Measurements from ENCODE around the gene MAMSTR.
A peak's percentile ranks its signal among the peaks of the same experiment; 100 is the strongest.

Gene MAMSTR

GRCh38 chr19:48716562-48717291 lies 2.8 kb downstream of the MAMSTR start:
- Mint-ChIP-seq H3K27ac (no peak overlapping the region), H3K36me3 (no peaks in the 10 kb centered on the region), H3K4me3 (no peak overlapping the region), H3K9me3 (no peaks in the 10 kb centered on the region), H3K27me3 (no peaks in the 10 kb centered on the region), H3K4me1 (peaks cover 27% of the 10 kb centered on the region)
- ATAC-seq: no peak

GRCh38 chr19:48715681-48716171 lies 3.8 kb downstream of the MAMSTR start:
- Mint-ChIP-seq H3K9me3 (no peaks in the 10 kb centered on the region), H3K4me1 (peaks cover 27% of the 10 kb centered on the region), H3K4me3 (no peak overlapping the region), H3K27ac (no peak overlapping the region), H3K27me3 (no peaks in the 10 kb centered on the region), H3K36me3 (no peaks in the 10 kb centered on the region)
- no peak for ATAC-seq

- H3K27ac Mint-ChIP-seq: peak overlapping the region; percentile 31
- no peaks in the 10 kb centered on the region for H3K27me3 Mint-ChIP-seq
- no peaks in the 10 kb centered on the region for H3K9me3 Mint-ChIP-seq
- H3K4me3 Mint-ChIP-seq: peak overlapping the region; percentile 70
- no peaks in the 10 kb centered on the region for H3K36me3 Mint-ChIP-seq
- ATAC-seq: no peak
- H3K4me1 Mint-ChIP-seq: peaks cover 27% of the 10 kb centered on the region
These were observed 4.5 kb downstream of the MAMSTR start for GRCh38 chr19:48714759-48715675.

GRCh38 chr19:48713864-48714755 lies 5.4 kb downstream of the MAMSTR start:
- Mint-ChIP-seq H3K4me3 (peak overlapping the region; percentile 70), H3K27me3 (no peaks in the 10 kb centered on the region), H3K27ac (peak overlapping the region; percentile 31), H3K9me3 (no peaks in the 10 kb centered on the region), H3K4me1 (peaks cover 23% of the 10 kb centered on the region), H3K36me3 (no peaks in the 10 kb centered on the region)
- ATAC-seq: peak; percentile 96

GRCh38 chr19:48713041-48713863 lies 6.3 kb downstream of the MAMSTR start:
- peaks cover 3% of the 10 kb centered on the region for H3K9me3 Mint-ChIP-seq
- H3K4me1 Mint-ChIP-seq: peaks cover 22% of the 10 kb centered on the region
- no peaks in the 10 kb centered on the region for H3K36me3 Mint-ChIP-seq
- no peaks in the 10 kb centered on the region for H3K27me3 Mint-ChIP-seq
- peak overlapping the region; percentile 1 for H3K27ac Mint-ChIP-seq
- H3K4me3 Mint-ChIP-seq: peak overlapping the region; percentile 70
- no peak for ATAC-seq

GRCh38 chr19:48711106-48711662 lies 8.3 kb downstream of the MAMSTR start:
- no peak for ATAC-seq
- Mint-ChIP-seq H3K9me3 (peaks cover 3% of the 10 kb centered on the region), H3K4me3 (no peak overlapping the region), H3K4me1 (peaks cover 22% of the 10 kb centered on the region), H3K27ac (no peak overlapping the region), H3K27me3 (no peaks in the 10 kb centered on the region), H3K36me3 (peaks cover 11% of the 10 kb centered on the region)

- no peak for ATAC-seq
- H3K4me1 Mint-ChIP-seq: peaks cover 8% of the 10 kb centered on the region
- no peak overlapping the region for H3K27ac Mint-ChIP-seq
- H3K4me3 Mint-ChIP-seq: no peak overlapping the region
- peaks cover 21% of the 10 kb centered on the region for H3K36me3 Mint-ChIP-seq
- H3K9me3 Mint-ChIP-seq: peaks cover 3% of the 10 kb centered on the region
- H3K27me3 Mint-ChIP-seq: no peaks in the 10 kb centered on the region
These were observed 11.1 kb downstream of the MAMSTR start for GRCh38 chr19:48708471-48708870.

GRCh38 chr19:48705431-48705830 lies 14.1 kb downstream of the MAMSTR start:
- ATAC-seq: no peak
- H3K4me1 Mint-ChIP-seq: no peaks in the 10 kb centered on the region
- H3K36me3 Mint-ChIP-seq: peaks cover 31% of the 10 kb centered on the region

GRCh38 chr19:48703316-48703715 lies 16.2 kb downstream of the MAMSTR start:
- H3K27me3 Mint-ChIP-seq: peaks cover 3% of the 10 kb centered on the region
- no peak overlapping the region for H3K4me3 Mint-ChIP-seq
- H3K4me1 Mint-ChIP-seq: no peaks in the 10 kb centered on the region
- peaks cover 31% of the 10 kb centered on the region for H3K36me3 Mint-ChIP-seq
- no peak for ATAC-seq
- no peaks in the 10 kb centered on the region for H3K9me3 Mint-ChIP-seq
- H3K27ac Mint-ChIP-seq: no peak overlapping the region

More at GRCh38 chr19:48705431-48705830, 14.1 kb downstream of the MAMSTR start:
- Mint-ChIP-seq H3K27me3 (no peaks in the 10 kb centered on the region), H3K9me3 (peaks cover 3% of the 10 kb centered on the region), H3K4me3 (no peak overlapping the region), H3K27ac (no peak overlapping the region)

- H3K4me1 Mint-ChIP-seq: no peaks in the 10 kb centered on the region
- H3K27me3 Mint-ChIP-seq: peaks cover 9% of the 10 kb centered on the region
- H3K9me3 Mint-ChIP-seq: no peaks in the 10 kb centered on the region
- peaks cover 29% of the 10 kb centered on the region for H3K36me3 Mint-ChIP-seq
- H3K4me3 Mint-ChIP-seq: no peak overlapping the region
- no peak for ATAC-seq
- H3K27ac Mint-ChIP-seq: no peak overlapping the region
These were observed 16.8 kb downstream of the MAMSTR start for GRCh38 chr19:48702701-48703100.

- Mint-ChIP-seq H3K4me1 (peaks cover 12% of the 10 kb centered on the region), H3K27me3 (peaks cover 27% of the 10 kb centered on the region), H3K27ac (no peak overlapping the region), H3K4me3 (no peak overlapping the region), H3K9me3 (no peaks in the 10 kb centered on the region), H3K36me3 (peaks cover 8% of the 10 kb centered on the region)
- no peak for ATAC-seq
These were observed 21.5 kb downstream of the MAMSTR start for GRCh38 chr19:48698046-48698445.

GRCh38 chr19:48696353-48697010 lies 23.0 kb downstream of the MAMSTR start:
- H3K4me1 Mint-ChIP-seq: peaks cover 12% of the 10 kb centered on the region

GRCh38 chr19:48695743-48696352 lies 23.7 kb downstream of the MAMSTR start, which contains the start of gene FUT2:
Gene FUT2 (plus strand): TSS chr19:48695971. CDS start chr19:48702957, 6,986 bp downstream.
- Mint-ChIP-seq H3K27ac (peak within 1 kb of the TSS; percentile 19), H3K4me1 (peaks cover 12% of the 10 kb centered on the region), H3K27me3 (peaks cover 27% of the 10 kb centered on the region), H3K36me3 (peaks cover 3% of the 10 kb centered on the region), H3K4me3 (peak within 1 kb of the TSS; percentile 40), H3K9me3 (no peaks in the 10 kb centered on the region)
- ATAC-seq: no peak

More at GRCh38 chr19:48696353-48697010, 23.0 kb downstream of the MAMSTR start:
- H3K4me3 Mint-ChIP-seq: peak overlapping the region; percentile 40
- peak overlapping the region; percentile 19 for H3K27ac Mint-ChIP-seq
- peaks cover 8% of the 10 kb centered on the region for H3K36me3 Mint-ChIP-seq
- peak; percentile 31 for ATAC-seq
- H3K27me3 Mint-ChIP-seq: peaks cover 27% of the 10 kb centered on the region
- H3K9me3 Mint-ChIP-seq: no peaks in the 10 kb centered on the region

Measured in stimulated activated memory B cell treated with anti-CD40 and anti-IgM and Interleukin-4, amounts not matched to agents 10 μg/mL and 1 μg/mL and 100 μg/mL, for 72 hours (primary cell).